ENCODE results near the gene AMIGO3.

Gene AMIGO3

GRCh38 chr3:49727154-49727923 lies 7.9 kb upstream of the AMIGO3 start:
- no peak for TF ChIP-seq CTCF (IDR thresholded peaks at IDR 0.05; ENCODE audit: extremely low read depth, insufficient read depth, missing control alignments)
- peak; percentile 31 for DNase-seq (ENCODE audit: low spot score)
- in situ Hi-C loops (cut with MboI; ENCODE audit: low pct_unique_long_range_greater_than_20kb, low sequenced_read_pairs, unreplicated experiment): no loop called here

DNA sequence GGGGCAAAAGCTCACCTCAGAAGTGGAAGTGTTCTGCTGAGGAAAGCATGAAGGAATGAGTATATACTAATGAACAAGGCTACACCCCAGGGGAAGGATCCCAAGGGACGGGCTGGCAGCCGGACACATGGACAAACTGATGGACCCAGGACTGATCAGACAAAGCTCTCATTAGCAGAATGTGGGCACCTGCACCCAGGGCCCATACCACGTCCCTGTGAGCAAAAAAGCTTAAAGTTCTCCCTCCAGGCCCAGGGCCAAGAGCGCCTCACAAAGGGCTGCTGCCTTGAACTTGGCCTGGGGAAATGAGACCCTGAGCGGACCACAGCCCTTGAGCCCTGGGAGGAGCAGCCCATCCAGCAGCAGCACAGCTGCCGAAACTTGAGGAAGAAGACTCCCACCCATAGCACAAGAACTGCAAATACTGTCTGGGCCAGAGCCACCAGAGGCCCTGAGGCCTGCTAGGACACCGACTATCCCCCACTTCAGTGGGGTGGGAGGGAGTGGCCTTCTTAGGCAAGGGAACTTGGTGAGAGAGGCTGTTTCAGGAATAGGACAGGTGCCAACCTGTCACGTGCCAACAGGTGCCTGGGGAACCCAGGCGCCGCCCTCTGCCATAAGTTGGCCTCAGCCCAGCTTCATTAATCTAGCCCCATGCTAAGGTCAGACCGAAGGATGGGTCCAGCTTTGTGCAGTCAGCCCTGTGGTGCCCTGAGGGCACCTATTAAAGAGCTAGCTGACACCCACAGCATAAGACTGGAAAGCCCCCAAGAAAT lies 6.6 kb upstream of the AMIGO3 start:
- TF ChIP-seq CTCF (IDR thresholded peaks at IDR 0.05; ENCODE audit: extremely low read depth, insufficient read depth, missing control alignments): no peak
- in situ Hi-C loops (cut with MboI; ENCODE audit: low pct_unique_long_range_greater_than_20kb, low sequenced_read_pairs, unreplicated experiment): no loop called here
- DNase-seq (ENCODE audit: low spot score): no peak

DNA sequence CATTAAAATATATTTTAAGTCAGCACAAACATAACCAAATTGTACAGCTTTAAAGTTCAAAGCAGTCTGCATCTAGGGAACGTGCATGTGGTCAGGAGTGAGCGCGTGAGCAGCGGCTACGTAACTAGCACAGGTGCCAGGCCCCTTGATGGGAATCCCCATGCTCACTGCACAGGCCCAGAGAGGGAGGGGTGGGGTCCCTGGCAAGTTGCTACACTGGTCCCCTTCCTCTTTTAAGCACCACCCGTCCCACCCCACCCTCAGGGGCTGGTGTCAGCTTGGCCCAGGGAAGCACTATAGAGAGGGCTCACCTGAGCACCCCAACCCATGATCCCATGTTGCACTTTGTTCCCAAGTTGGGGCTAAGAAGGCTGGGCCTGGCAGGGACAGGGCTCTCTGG lies 5.1 kb upstream of the AMIGO3 start:
- TF ChIP-seq CTCF (IDR thresholded peaks at IDR 0.05; ENCODE audit: extremely low read depth, insufficient read depth, missing control alignments): no peak
- in situ Hi-C loops (cut with MboI; ENCODE audit: low pct_unique_long_range_greater_than_20kb, low sequenced_read_pairs, unreplicated experiment): no loop called here
- peak; percentile 61 for DNase-seq (ENCODE audit: low spot score)

- TF ChIP-seq CTCF (IDR thresholded peaks at IDR 0.05; ENCODE audit: extremely low read depth, insufficient read depth, missing control alignments): no peak
- DNase-seq (ENCODE audit: low spot score): peak; percentile 98
- in situ Hi-C loops (cut with MboI; ENCODE audit: low pct_unique_long_range_greater_than_20kb, low sequenced_read_pairs, unreplicated experiment): no loop called here
These were observed 4.4 kb upstream of the AMIGO3 start, which contains the start of gene GMPPB for GRCh38 chr3:49723628-49724551. TSS of gene GMPPB (minus strand) at chr3:49723951. CDS start at chr3:49723726, 225 bp downstream.

- no peak for TF ChIP-seq CTCF (IDR thresholded peaks at IDR 0.05; ENCODE audit: extremely low read depth, insufficient read depth, missing control alignments)
- in situ Hi-C loops (cut with MboI; ENCODE audit: low pct_unique_long_range_greater_than_20kb, low sequenced_read_pairs, unreplicated experiment): no loop called here
- DNase-seq (ENCODE audit: low spot score): peak; percentile 73
These were observed 3.8 kb upstream of the AMIGO3 start for GRCh38 chr3:49723296-49723627.

- in situ Hi-C loops (cut with MboI; ENCODE audit: low pct_unique_long_range_greater_than_20kb, low sequenced_read_pairs, unreplicated experiment): no loop called here
- DNase-seq (ENCODE audit: low spot score): no peak
- no peak for TF ChIP-seq CTCF (IDR thresholded peaks at IDR 0.05; ENCODE audit: extremely low read depth, insufficient read depth, missing control alignments)
These were observed 3.4 kb upstream of the AMIGO3 start for GRCh38 chr3:49722896-49723295.

Data from GM13977 (cell line).